Kidney glomerular epithelial cell (primary cell): ENCODE results near the gene CHAC1.
"Not testable (repeated sequence)": the region's sequence is repeated elsewhere in the genome, so short reads cannot be mapped to it uniquely, and the experiment has no call there.

Experiments
- DNase-seq: peaks from one replicate; lab custom pipeline; 2025; lab: John Stamatoyannopoulos, UW

CHAC1 gene

DNA sequence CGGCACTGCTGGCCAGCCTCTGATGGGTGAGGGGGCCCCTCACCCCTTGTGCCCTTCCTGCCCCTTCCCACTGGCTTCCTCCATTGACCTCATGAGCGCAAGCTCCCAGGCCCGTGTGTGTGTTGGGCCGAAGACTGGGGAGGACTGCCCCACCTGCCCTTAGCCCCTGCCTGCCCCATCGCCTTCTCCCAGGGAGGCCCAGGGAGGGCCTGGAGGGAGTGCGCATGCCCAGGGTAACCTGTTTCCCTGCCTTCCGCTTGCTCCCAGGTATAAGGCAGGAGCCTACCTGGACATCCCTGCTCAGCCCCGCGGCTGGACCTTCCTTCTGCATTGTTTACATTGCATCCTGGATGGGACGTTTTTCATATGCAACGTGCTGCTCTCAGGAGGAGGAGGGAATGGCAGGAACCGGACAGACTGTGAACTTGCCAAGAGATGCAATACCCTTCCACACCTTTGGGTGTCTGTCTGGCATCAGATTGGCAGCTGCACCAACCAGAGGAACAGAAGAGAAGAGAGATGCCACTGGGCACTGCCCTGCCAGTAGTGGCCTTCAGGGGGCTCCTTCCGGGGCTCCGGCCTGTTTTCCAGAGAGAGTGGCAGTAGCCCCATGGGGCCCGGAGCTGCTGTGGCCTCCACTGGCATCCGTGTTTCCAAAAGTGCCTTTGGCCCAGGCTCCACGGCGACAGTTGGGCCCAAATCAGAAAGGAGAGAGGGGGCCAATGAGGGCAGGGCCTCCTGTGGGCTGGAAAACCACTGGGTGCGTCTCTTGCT lies 15.3 kb upstream of the CHAC1 start:
- DNase-seq = peak; percentile 55

DNA sequence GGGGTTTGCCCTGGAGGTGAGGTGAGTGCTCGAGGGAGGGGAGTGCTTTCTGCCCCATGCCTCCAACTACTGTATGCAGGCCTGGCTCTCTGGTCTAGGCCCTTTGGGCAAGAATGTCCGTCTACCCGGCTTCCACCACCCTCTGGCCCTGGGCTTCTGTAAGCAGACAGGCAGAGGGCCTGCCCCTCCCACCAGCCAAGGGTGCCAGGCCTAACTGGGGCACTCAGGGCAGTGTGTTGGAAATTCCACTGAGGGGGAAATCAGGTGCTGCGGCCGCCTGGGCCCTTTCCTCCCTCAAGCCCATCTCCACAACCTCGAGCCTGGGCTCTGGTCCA lies 14.8 kb upstream of the CHAC1 start:
- no peak for DNase-seq

DNA sequence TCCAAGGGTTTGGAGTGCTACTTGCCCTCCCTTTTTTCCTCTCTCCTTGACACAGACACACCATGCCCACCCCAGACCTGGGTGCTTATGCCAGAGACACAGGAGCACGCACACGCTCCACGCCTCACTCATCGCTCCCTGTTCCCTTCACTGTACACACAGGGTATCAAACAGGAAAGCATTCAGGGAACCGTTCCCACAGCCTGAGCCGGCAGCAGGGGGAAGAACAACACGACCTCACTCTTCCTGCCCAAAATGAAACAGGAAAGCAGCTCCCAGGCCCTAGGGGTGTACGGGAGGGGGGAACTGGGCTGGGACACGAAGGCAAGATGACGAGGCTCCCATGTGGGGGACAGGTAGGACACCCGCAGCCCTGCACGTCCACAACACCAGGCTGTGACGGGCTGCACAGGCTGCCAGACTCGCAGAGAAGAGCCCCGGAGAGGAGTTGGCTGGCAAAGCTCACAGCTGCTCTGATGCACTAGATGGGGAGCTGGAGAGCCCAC lies 12.9 kb upstream of the CHAC1 start:
- DNase-seq = no peak

DNA sequence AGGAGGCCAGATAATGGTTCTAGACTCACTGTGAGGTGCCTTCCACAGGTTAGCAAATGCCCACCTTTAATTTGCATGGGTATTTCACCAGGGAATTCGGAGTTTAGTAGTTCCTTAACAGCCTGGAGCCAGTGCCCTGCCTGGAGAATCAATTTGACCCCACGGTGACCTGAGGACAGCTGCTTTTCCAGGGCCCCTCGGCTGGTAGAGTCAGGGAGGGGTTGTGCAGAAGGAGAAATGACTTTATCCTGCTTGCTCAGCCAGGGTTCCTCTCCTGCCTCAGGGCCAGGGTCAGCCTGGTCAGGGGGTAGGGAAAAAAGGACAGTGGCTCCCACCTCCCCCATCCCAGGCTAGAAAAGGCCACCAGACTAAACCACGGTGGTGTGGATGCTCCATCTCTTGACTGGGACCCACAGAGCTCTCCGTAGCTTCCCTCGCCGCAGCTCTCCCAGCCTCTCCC lies 12.2 kb upstream of the CHAC1 start:
- no peak for DNase-seq

DNA sequence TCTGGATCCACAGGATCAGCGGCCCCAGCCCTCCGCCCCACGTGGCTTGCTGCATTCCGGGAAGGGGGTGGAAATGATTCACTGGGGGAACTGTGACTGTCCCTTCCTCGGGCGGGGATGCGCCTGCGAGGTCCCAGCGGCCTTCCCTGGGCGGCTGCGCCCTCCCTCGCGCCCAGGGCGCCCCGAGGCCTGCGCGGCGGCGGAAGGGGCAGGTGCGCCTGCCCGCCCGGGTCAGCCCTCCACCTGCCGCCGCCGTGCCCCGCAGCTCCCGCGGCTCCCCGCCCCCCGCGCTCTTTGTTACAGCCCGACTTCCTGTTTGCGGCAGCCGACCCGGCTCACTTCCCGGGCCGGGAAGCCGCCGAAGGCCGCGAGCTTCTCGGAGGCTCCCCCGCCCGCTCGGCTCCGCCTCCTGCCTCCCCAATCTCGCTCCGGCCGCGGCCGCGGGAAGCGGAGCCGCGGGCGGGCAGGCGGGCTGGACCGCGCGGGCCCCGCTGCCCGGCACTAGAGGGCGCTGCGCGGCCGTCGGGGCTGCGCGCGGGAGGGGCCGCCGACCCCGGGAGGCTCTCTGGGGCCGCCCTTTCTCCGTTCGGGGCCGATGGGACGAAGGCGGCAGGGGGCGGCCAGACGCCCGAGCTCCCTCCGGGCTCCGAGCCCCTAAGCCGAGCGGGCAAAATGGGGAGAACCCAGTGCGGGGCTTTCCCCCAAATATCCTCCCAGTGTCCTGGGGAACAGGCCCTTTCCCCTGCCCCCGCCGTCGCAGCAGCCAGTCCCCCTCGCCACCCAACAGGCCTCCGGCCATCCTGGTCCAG lies 11.5 kb upstream of the CHAC1 start:
- peak; percentile 53 for DNase-seq

DNA sequence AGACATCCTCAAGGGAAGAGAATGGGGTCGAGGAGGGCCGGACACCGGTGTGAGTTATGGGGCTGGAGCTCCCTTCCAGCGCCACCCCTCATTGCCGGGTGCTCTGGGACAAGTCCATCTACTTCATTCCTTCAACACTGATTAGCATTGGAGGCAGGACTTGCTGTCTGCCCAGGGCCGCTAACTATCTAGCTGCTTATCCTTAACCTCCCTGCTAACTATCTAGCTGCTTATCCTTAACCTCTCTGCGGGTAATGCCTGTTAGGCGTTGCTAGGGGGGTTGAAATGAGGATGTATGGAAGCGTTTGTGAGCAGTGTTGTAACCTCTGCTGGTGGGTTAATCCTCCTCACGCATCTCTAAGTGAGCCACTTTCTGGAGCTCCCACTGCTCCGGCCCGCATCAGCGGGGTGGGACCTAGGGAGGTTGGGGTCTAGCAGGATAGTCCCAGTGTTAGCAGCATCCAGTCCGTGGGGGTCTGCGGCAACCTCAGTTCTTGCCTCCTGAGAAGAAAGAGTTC lies 10.9 kb upstream of the CHAC1 start:
- DNase-seq = no peak

DNA sequence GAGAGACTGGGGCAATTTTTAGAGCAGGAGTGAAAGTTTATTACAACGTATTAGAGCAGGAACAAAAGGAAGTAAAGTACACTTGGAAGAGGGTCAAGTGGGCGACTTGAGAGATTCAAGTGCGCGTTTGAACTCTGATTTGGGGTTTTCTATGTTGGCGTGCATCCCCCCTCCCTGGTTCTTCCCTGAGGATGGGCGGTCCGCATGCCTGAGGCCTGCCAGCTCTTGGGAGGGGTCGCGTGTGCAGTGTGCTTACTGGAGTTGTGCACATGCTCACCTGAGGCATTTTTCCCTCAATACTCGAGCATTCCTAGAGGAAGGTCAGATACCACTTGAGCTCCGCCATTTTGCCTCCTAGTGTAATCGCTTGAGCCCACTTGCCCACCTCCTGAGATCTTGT lies 10.4 kb upstream of the CHAC1 start:
- no peak for DNase-seq

DNA sequence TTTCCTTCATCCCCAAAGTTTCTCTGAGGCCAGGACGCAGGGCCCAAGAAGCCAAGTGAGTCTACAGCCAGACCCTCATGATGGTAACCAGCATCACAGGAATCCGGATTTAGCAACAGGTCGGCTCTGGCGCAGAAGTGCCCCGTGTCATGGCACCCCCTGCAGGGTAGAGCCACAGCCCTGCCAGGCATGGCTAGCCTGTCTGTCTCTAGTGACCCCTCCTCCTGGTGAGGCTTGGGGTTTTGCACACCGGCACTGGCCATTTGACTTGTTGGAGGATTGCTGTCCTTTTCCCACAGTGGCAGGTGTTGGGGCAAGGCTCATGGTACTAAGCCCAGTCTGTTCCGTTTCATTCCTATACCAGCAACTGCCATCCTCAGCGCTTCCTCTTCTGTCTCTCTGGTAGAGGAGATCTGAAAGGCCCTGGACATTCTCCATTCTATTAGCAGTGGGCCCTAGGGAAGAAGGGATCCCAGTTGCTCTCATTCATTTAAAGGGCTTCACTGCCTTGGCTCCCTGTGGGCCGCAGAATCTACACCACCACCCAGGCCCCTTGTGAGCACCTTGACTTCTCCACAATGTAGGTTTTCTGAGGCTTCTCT lies 9.4 kb upstream of the CHAC1 start:
- no peak for DNase-seq

DNA sequence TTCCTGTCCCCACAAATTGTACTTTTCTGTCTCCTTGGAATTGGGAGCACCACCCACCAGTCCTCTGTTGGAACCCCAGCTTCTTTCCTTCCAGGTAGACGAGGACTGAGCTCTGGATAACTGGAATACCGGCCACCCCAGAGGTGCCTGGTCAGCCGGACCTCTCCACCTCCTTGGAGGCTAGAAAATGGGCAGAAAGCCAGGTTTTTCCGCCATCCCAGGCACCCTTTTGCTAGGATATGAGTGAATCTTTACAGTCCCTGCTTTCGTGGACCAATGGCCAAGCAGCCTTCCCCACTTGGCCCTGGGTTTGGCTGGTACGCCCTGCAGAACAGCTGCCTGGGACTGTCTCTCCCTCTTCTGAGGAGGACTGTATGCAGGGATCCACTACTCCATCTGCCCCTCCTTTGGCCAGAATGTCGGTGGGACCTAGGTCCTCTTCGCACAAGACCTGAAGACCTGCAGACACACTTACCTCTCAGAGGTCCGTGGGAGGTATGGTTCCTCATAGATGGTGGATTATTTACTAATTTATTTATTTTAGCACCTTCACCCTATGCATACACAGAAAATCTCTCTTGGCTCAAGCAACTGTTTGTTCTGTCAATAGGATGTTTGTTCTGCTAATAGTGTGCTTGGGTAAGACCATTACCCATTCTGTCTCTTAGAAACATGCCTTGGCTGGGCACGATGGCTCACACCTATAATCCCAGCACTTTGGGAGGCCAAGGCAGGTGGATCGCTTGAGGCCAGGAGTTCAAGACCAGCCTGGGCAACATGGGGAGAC lies 8.6 kb upstream of the CHAC1 start:
- DNase-seq = no peak

DNA sequence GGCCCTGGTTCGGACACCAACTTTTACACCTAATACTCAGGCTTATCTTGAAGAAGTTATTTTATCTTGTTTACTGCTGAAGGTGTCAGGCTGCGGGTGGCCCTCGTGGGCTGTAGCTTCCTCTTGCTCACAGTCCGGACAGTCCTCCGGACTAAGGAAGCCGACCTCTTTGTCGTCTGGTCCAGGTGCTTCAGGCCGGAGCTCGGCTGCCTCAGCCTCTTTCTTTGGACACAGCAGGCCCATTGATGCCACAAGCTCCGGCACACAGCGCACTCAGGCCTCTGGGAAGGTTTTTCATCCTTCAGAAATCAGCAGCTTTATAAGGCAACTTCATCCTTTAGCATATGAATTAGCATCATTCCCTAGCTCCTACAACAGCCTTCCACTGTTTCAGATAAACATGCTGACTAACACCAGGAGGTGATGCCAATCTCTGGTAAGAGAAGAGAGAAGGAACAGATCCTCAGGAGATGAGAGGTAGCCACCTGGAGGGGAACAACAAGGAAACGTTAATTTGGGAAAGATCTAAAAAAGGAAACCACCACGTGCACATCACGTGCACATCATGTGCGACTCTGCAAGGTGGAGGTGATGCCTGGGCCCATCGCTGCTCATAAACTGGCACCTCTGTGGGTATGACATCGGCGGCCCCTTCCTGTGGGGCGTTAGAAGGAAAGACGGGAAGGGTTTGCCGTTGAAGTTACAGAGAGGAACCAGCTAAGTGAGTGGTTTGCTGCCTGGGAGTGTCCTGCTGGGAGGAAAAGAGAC lies 4.4 kb upstream of the CHAC1 start:
- DNase-seq = no peak

DNA sequence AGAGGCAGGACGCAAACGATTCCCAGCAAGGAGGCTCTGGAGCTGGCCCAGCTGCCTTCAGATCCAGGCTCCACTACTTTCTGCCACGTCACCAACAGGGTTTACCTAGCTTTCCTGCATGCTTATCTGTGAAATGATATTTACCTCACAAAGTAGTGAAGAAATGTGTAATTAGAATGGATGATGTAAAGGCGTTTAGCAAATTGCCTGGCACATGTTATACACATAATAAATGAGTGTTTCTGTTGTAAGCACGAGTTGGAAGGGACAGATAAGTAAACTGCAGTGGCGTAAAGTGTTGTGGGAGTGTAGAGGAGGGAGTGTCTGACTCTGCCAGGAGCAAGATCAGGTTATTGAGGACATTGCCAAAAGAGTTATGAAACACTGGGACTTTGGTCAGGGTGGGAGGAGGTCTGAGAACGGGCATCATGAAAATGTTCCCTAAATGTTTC lies 3.5 kb upstream of the CHAC1 start:
- no peak for DNase-seq

DNA sequence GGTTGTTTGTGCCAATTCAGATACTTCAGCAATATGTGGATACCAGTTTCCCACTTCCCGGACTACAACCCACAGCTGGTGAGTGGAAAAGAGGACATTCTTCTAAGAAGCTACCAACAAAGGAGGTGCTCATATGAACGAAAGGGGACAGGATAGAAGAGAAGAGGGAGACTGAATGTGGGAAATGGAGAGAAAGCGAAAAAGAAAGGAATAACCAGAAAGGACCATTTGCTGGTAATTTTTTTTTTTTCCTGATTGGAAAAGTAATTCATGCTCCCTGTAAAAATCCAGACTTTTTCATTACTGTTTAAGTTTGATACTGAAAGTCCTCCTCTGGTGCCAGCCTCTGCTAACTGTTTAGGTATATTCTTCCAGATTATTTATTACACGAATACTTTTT lies 1.5 kb upstream of the CHAC1 start:
- no peak for DNase-seq

DNA sequence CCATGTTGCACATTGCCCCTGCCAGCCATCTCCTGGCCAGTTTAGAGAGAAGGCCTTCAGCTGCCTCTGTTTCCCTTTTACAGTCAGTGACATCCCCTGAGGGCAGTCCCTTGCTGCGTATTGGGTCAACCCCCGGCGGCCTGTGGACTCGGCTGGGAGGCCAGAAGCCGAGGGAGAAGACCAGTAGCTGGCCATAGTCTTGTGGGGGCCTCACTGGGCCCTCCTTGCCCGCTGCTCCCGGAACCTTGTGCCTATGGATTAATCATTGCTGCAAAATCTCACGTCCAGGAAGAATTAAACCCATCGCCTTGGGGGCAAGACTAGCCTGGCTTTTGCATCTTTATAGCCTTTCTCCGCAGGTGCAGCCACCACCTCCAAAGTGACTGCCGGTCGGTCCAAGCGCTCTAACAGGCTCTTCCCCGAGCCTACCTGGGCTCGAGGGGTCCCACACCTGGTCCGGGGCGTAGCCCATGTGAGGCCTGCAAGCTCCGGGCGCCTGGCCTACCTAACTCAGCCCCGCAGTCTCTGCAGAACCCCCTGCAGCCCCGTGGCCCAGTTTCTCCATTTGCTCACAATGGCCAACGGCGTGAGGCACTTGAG lies 870 bp upstream of the CHAC1 start:
- no peak for DNase-seq

DNA sequence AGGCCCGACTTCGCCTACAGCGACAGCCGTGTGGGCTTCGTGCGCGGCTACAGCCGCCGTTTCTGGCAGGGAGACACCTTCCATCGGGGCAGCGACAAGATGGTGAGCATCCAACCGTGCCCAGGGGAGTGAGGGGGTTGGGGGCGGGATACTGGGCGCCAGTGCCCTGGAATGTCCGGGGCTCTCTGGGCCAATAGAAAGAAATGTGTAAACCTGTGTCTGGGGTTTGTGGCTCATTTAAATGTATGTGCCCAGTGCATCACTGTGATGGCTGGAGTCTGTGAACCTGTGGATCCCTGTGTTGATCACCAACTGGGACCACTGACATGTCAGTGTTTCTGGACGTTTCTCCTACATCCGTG lies 423 bp downstream of the CHAC1 start:
- no peak for DNase-seq

DNA sequence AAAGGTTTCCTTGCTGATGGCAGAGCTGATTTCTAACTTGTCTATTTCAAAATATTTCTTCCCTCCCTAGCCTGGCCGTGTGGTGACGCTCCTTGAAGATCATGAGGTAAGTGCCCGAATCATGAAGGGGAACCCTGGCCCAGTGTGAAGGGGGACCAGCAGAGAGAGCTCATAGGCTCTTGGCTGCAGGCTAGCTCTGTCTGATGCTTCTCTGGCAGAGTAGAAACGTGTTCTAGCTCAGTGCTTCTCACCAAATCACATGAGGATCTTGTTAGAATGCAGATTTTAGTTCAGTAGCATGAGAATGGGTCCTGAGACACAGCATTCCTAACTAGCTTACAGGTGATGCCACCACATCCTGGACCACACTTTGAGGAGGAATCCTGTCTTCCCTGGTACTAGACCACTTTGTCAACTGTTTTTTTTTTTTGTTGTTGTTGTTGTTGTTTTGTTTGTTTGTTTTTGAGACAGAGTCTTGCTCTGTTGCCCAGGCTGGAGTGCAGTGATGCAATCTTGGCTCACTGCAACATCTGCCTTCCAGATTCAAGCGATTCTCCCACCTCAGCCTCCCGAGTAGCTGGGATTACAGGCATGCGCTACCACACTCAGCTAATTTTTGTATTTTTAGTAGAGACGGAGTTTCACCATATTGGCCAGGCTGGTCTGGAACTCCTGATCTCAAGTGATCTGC lies 1.0 kb downstream of the CHAC1 start:
- DNase-seq = not testable (repeated sequence)

DNA sequence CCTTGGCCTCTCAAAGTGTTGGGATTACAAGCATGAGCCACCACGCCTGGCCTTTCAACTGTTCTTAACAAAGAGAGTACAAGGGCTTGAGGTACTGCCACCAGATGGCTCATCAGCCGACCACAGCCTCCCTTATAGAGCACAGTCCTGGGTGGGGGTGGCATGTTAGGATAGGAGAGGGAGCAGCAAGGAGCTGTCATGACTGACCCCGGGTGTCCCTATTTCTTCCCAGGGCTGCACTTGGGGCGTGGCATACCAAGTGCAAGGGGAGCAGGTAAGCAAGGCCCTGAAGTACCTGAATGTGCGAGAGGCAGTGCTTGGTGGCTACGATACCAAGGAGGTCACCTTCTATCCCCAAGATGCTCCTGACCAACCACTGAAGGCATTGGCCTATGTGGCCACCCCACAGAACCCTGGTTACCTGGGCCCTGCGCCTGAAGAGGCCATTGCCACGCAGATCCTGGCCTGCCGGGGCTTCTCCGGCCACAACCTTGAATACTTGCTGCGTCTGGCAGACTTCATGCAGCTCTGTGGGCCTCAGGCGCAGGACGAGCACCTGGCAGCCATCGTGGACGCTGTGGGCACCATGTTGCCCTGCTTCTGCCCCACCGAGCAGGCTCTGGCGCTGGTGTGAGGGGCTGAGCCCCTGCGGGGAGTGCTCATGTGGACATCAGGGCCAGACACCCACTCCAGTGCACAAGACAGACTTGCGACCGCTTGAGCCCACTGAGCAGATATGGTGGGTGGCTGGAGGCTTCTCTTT lies 2.1 kb downstream of the CHAC1 start:
- DNase-seq = no peak

DNA sequence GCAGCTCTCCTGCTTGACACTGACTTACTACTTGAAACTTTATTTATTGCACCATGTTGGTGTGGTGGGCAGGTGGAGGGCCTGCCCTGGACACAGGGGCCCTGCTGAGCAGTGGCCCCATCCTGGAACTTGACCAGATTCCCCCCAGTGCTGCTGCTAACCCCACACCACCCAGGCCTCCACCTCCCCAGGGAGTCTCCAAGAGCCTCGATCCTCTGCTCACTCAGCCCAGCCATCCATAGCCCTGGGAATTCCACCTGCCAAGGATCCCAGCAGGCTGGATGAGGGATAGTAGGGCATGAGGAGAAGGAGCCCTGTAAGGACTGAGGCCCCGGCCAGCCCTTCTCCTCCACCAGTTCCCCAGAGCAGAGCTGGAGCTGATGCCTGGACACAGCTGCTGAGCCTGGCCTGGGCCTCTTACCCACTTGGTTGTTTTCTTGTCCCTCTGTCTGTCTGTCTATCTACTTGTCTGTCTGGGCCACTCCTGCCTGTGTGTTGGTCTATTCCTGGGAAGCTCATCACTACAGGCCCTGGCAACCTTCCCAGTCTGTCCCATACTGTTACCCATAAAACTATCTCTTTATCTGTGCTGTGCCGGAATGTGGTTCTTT lies 2.8 kb downstream of the CHAC1 start:
- no peak for DNase-seq

DNA sequence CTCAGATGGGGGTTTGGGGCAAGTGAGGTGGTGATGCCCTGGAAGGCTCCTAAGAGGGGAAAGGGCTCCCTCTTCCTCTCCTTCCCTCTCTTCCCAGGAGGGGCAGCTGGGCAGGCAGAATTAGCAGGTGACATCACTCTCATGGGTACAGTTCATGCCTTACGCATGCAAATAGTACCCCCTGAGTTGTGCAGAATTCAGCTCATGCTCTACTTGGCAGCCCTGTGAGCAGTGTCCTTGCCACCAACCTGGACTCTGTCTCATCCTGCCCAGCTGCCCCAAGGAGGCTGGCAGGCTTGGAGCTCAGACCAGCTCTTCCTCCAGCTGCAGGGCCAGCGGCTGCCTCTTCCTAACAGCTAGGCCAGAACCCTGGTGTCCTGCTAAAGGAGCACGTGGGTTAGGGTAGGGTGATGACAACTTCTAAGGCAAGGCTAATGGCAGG lies 3.3 kb downstream of the CHAC1 start:
- no peak for DNase-seq

DNA sequence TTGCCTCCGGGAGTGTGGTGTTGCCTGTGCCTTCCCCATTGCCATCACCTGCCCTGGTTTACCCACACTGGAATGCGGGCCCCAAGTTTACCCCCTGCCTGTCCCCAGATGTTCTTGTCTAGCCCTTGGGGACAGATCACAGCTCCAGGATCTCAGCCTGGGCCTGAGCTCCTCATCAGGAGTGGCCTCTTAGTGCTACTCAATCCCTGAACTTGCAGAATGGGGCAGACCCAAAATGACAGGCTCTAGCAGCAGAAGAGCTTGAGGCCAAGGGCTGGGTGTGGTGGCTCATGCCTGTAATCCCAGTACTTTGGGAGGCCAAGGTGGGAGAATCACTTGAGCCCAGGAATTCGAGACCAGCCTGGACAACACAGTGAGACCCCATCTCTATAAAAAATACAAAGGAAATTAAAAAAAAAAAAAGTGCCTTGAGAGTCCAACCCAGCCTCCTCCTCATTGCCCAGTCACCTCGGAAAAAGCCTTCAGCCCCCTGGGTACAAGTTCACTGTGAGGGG lies 3.8 kb downstream of the CHAC1 start:
- no peak for DNase-seq
